ENCODE measurements around the gene ENTHD1. TPM values are rescaled to one million over a fixed set of nuclear protein-coding genes. Genes with fewer than 3 reads are reported as not detected.
"Not testable (repeated sequence)": the region's sequence is repeated elsewhere in the genome, so short reads cannot be mapped to it uniquely, and the experiment has no call there.

Gene ENTHD1
- total RNA-seq, 2 donors from 2014 or later, result 0.46 to 0.77 TPM

GRCh38 chr22:39904862-39905261 lies 11.3 kb upstream of the ENTHD1 start:
- no peaks in the 10 kb centered on the region for H3K27me3 Mint-ChIP-seq (ENCODE audit: low read depth)
- peak overlapping the region; percentile 100 for H3K27ac Mint-ChIP-seq
- H3K4me1 Mint-ChIP-seq (ENCODE audit: low read depth), result peaks cover 54% of the 10 kb centered on the region
- H3K9me3 Mint-ChIP-seq, result no peaks in the 10 kb centered on the region
- H3K4me3 Mint-ChIP-seq, result peak overlapping the region; percentile 80 to 92
- DNase-seq, result no peak
- ATAC-seq (replicated peaks in 1 of 2), result no peak
- peaks cover 7 to 8% of the 10 kb centered on the region in 2 donors for H3K36me3 Mint-ChIP-seq (ENCODE audit: insufficient read depth in 2 of 2)

- not testable (repeated sequence) for H3K36me3 Mint-ChIP-seq (ENCODE audit: insufficient read depth in 2 of 2); DNase-seq
Observed at GRCh38 chr22:39904024-39904423, 10.5 kb upstream of the ENTHD1 start.

GRCh38 chr22:39901565-39902146 lies 8.1 kb upstream of the ENTHD1 start:
- Mint-ChIP-seq H3K27me3 (ENCODE audit: low read depth) (no peaks in the 10 kb centered on the region), H3K27ac (peak overlapping the region; percentile 100), H3K36me3 (ENCODE audit: insufficient read depth in 2 of 2) (peaks cover 7% of the 10 kb centered on the region in 2 donors), H3K4me1 (ENCODE audit: low read depth) (peaks cover 32% of the 10 kb centered on the region), H3K9me3 (no peaks in the 10 kb centered on the region), H3K4me3 (peak overlapping the region; percentile 92)
- ATAC-seq (replicated peaks in 1 of 2) (no peak), DNase-seq (no peak)

More at GRCh38 chr22:39904024-39904423, 10.5 kb upstream of the ENTHD1 start:
- not testable (repeated sequence) for H3K27me3 Mint-ChIP-seq (ENCODE audit: low read depth); ATAC-seq (replicated peaks in 1 of 2); H3K9me3 Mint-ChIP-seq
- Mint-ChIP-seq H3K4me3 (peak overlapping the region; percentile 80 to 92), H3K27ac (peak overlapping the region; percentile 100), H3K4me1 (ENCODE audit: low read depth) (peaks cover 50% of the 10 kb centered on the region)

- peak within 1 kb of the TSS; percentile 92 for H3K4me3 Mint-ChIP-seq
- H3K4me1 Mint-ChIP-seq (ENCODE audit: low read depth), result peaks cover 28% of the 10 kb centered on the region
Observed at GRCh38 chr22:39900306-39901227, 7.0 kb upstream of the ENTHD1 start, which contains the start of gene GRAP2. Gene GRAP2 (plus strand): TSS chr22:39901084. CDS start chr22:39947107, 46,023 bp downstream.

GRCh38 chr22:39898997-39899396 lies 5.4 kb upstream of the ENTHD1 start:
- H3K4me1 Mint-ChIP-seq (ENCODE audit: low read depth), result peaks cover 21% of the 10 kb centered on the region
- no peaks in the 10 kb centered on the region for H3K27me3 Mint-ChIP-seq (ENCODE audit: low read depth)
- peaks cover 6 to 7% of the 10 kb centered on the region in 2 donors for H3K36me3 Mint-ChIP-seq (ENCODE audit: insufficient read depth in 2 of 2)
- H3K4me3 Mint-ChIP-seq, result peak overlapping the region; percentile 23 to 35
- H3K9me3 Mint-ChIP-seq, result no peaks in the 10 kb centered on the region
- ATAC-seq (replicated peaks in 1 of 2) (no peak), DNase-seq (no peak)
- H3K27ac Mint-ChIP-seq, result peak overlapping the region; percentile 4

More at GRCh38 chr22:39900306-39901227, 7.0 kb upstream of the ENTHD1 start, which contains the start of gene GRAP2:
- Mint-ChIP-seq H3K36me3 (ENCODE audit: insufficient read depth in 2 of 2) (peaks cover 7% of the 10 kb centered on the region in 2 donors), H3K9me3 (no peaks in the 10 kb centered on the region), H3K27ac (peak within 1 kb of the TSS; percentile 100), H3K27me3 (ENCODE audit: low read depth) (no peaks in the 10 kb centered on the region)
- DNase-seq (peak; percentile 68 to 69), ATAC-seq (replicated peaks in 1 of 2) (peak; percentile 91 to 93)

- Mint-ChIP-seq H3K4me1 (ENCODE audit: low read depth) (peaks cover 21% of the 10 kb centered on the region), H3K27ac (no peak overlapping the region), H3K27me3 (ENCODE audit: low read depth) (no peaks in the 10 kb centered on the region), H3K4me3 (no peak overlapping the region), H3K36me3 (ENCODE audit: insufficient read depth in 2 of 2) (peaks cover 5 to 6% of the 10 kb centered on the region in 2 donors), H3K9me3 (no peaks in the 10 kb centered on the region)
- DNase-seq, result no peak
- no peak for ATAC-seq (replicated peaks in 1 of 2)
Observed at GRCh38 chr22:39897841-39898240, 4.3 kb upstream of the ENTHD1 start.

GRCh38 chr22:39896313-39896996 lies 2.9 kb upstream of the ENTHD1 start:
- no peak for DNase-seq
- no peaks in the 10 kb centered on the region for H3K27me3 Mint-ChIP-seq (ENCODE audit: low read depth)
- no peaks in the 10 kb centered on the region for H3K9me3 Mint-ChIP-seq
- ATAC-seq (replicated peaks in 1 of 2), result no peak
- no peak overlapping the region for H3K4me3 Mint-ChIP-seq
- H3K36me3 Mint-ChIP-seq (ENCODE audit: insufficient read depth in 2 of 2), result no peaks in the 10 kb centered on the region
- peaks cover 31% of the 10 kb centered on the region for H3K4me1 Mint-ChIP-seq (ENCODE audit: low read depth)
- H3K27ac Mint-ChIP-seq, result no peak overlapping the region

GRCh38 chr22:39895682-39896081 lies 2.1 kb upstream of the ENTHD1 start:
- H3K36me3 Mint-ChIP-seq (ENCODE audit: insufficient read depth in 2 of 2), result no peaks in the 10 kb centered on the region

GRCh38 chr22:39894554-39895092 lies 1.1 kb upstream of the ENTHD1 start:
- no peaks in the 10 kb centered on the region for H3K36me3 Mint-ChIP-seq (ENCODE audit: insufficient read depth in 2 of 2)
- ATAC-seq (replicated peaks in 1 of 2) (no peak), DNase-seq (no peak)
- H3K9me3 Mint-ChIP-seq, result no peaks in the 10 kb centered on the region
- no peak overlapping the region for H3K27ac Mint-ChIP-seq
- H3K4me1 Mint-ChIP-seq (ENCODE audit: low read depth), result peaks cover 18% of the 10 kb centered on the region
- no peaks in the 10 kb centered on the region for H3K27me3 Mint-ChIP-seq (ENCODE audit: low read depth)
- H3K4me3 Mint-ChIP-seq, result no peak overlapping the region

More at GRCh38 chr22:39895682-39896081, 2.1 kb upstream of the ENTHD1 start:
- Mint-ChIP-seq H3K27me3 (ENCODE audit: low read depth) (no peaks in the 10 kb centered on the region), H3K4me3 (no peak overlapping the region), H3K4me1 (ENCODE audit: low read depth) (peaks cover 28% of the 10 kb centered on the region), H3K27ac (no peak overlapping the region), H3K9me3 (no peaks in the 10 kb centered on the region)
- DNase-seq (no peak), ATAC-seq (replicated peaks in 1 of 2) (no peak)

- DNase-seq; H3K27ac Mint-ChIP-seq; H3K36me3 Mint-ChIP-seq (ENCODE audit: insufficient read depth in 2 of 2); ATAC-seq (replicated peaks in 1 of 2); H3K4me3 Mint-ChIP-seq; H3K4me1 Mint-ChIP-seq (ENCODE audit: low read depth); H3K9me3 Mint-ChIP-seq; H3K27me3 Mint-ChIP-seq (ENCODE audit: low read depth): not testable (repeated sequence)
Observed at GRCh38 chr22:39889924-39890323, 3.6 kb downstream of the ENTHD1 start.

GRCh38 chr22:39883057-39883456 lies 10.5 kb downstream of the ENTHD1 start:
- no peak overlapping the region for H3K27ac Mint-ChIP-seq
- no peak overlapping the region for H3K4me3 Mint-ChIP-seq
- no peak for ATAC-seq (replicated peaks in 1 of 2)

GRCh38 chr22:39880722-39881121 lies 12.8 kb downstream of the ENTHD1 start:
- Mint-ChIP-seq H3K36me3 (ENCODE audit: insufficient read depth in 2 of 2) (no peaks in the 10 kb centered on the region), H3K27ac (no peak overlapping the region), H3K4me3 (no peak overlapping the region), H3K4me1 (ENCODE audit: low read depth) (peaks cover 10% of the 10 kb centered on the region), H3K27me3 (ENCODE audit: low read depth) (no peaks in the 10 kb centered on the region), H3K9me3 (no peaks in the 10 kb centered on the region)
- no peak for ATAC-seq (replicated peaks in 1 of 2)
- DNase-seq, result no peak

More at GRCh38 chr22:39883057-39883456, 10.5 kb downstream of the ENTHD1 start:
- no peak for DNase-seq
- Mint-ChIP-seq H3K4me1 (ENCODE audit: low read depth) (peaks cover 4% of the 10 kb centered on the region), H3K27me3 (ENCODE audit: low read depth) (no peaks in the 10 kb centered on the region), H3K36me3 (ENCODE audit: insufficient read depth in 2 of 2) (no peaks in the 10 kb centered on the region), H3K9me3 (no peaks in the 10 kb centered on the region)
